Measurements from ENCODE around the gene CYB5B. TPM values are rescaled to one million over a fixed set of nuclear protein-coding genes. Genes with fewer than 3 reads are reported as not detected.

CYB5B gene
- total RNA-seq, 2 experiments from 2014 or later, result 83.0 to 184 TPM

DNA sequence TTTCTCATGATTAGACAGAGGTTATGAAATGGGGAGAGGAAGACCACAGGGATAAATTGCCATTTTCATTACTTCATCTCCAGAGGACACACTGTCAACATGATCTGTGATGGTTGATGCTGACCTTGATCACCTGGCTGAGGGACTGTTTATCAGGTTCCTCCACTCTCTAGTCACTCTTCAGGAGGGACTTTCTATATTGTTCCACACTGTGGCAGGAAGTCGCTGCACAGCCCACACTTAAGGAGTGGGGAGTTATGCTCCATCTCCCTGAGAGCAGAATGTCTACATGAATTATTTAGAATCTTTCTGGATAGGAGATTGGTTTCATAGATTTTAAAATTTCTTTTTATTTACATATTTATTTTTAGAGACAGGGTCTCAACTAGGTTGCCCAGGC, 46.7 kb downstream of the CYB5B start:
- BruUV-seq (replicated peaks), result no TSS peak
- TF ChIP-seq EZH2phosphoT487 (IDR thresholded peaks at IDR 0.05; ENCODE audit: borderline replicate concordance, low read depth, low read length), result no peak
- no peak for TF ChIP-seq CTCF (conservative IDR thresholded peaks at IDR 0.05; ENCODE audit: low read length)
- Histone ChIP-seq H2AFZ (ENCODE audit: low read length) (no peak overlapping the region), H3K9me2 (ENCODE audit: insufficient read depth, low read length) (no peaks in the 10 kb centered on the region), H3K27ac (ENCODE audit: low read depth, low read length, poor library complexity, severe bottlenecking) (no peak overlapping the region), H3K4me3 (ENCODE audit: low read depth, low read length, poor library complexity, severe bottlenecking) (no peak overlapping the region), H3K4me2 (ENCODE audit: low read length) (no peak overlapping the region), H3K4me1 (ENCODE audit: insufficient read depth, low read length, poor library complexity, severe bottlenecking) (peaks cover 11% of the 10 kb centered on the region), H3K36me3 (ENCODE audit: insufficient read depth, low read length) (no peaks in the 10 kb centered on the region), H3K79me2 (ENCODE audit: insufficient read depth, low read depth, low read length) (no peaks in the 10 kb centered on the region), H3K9me3 (ENCODE audit: low read length) (no peaks in the 10 kb centered on the region), H4K20me1 (ENCODE audit: insufficient read depth, low read length) (no peaks in the 10 kb centered on the region; the same call in 1 of the 2 replicates)
- POLR2A ChIA-PET, result no interaction called here
- no peak for DNase-seq (ENCODE audit: low spot score)
- intact Hi-C loops (cut with micrococcal nuclease; ENCODE audit: unreplicated experiment), result no loop called here
- CTCF ChIA-PET (ENCODE audit: unreplicated experiment), result no interaction called here

- H3K79me2 ChIP-seq (ENCODE audit: insufficient read depth, low read depth, low read length), result no peaks in the 10 kb centered on the region
- ChIA-PET CTCF (ENCODE audit: unreplicated experiment) (no interaction called here), POLR2A (no interaction called here)
- H4K20me1 ChIP-seq (ENCODE audit: insufficient read depth, low read length), result no peaks in the 10 kb centered on the region
- H3K36me3 ChIP-seq (ENCODE audit: insufficient read depth, low read length), result no peaks in the 10 kb centered on the region
- H3K4me3 ChIP-seq (ENCODE audit: low read depth, low read length, poor library complexity, severe bottlenecking), result no peak overlapping the region
- H3K9me2 ChIP-seq (ENCODE audit: insufficient read depth, low read length), result no peaks in the 10 kb centered on the region
- TF ChIP-seq CTCF (conservative IDR thresholded peaks at IDR 0.05; ENCODE audit: low read length), result no peak
- no peak for TF ChIP-seq EZH2phosphoT487 (IDR thresholded peaks at IDR 0.05; ENCODE audit: borderline replicate concordance, low read depth, low read length)
- no peak overlapping the region for H2AFZ ChIP-seq (ENCODE audit: low read length)
- H3K9me3 ChIP-seq (ENCODE audit: low read length), result no peaks in the 10 kb centered on the region
- peaks cover 9% of the 10 kb centered on the region for H3K4me1 ChIP-seq (ENCODE audit: insufficient read depth, low read length, poor library complexity, severe bottlenecking)
- no peak overlapping the region for H3K4me2 ChIP-seq (ENCODE audit: low read length)
- H3K27ac ChIP-seq (ENCODE audit: low read depth, low read length, poor library complexity, severe bottlenecking), result no peak overlapping the region
- DNase-seq (ENCODE audit: low spot score), result no peak
- intact Hi-C loops (cut with micrococcal nuclease; ENCODE audit: unreplicated experiment), result no loop called here
- BruUV-seq (replicated peaks), result no TSS peak
Measured at GRCh38 chr16:69474408-69474807, 50.0 kb downstream of the CYB5B start.

DNA sequence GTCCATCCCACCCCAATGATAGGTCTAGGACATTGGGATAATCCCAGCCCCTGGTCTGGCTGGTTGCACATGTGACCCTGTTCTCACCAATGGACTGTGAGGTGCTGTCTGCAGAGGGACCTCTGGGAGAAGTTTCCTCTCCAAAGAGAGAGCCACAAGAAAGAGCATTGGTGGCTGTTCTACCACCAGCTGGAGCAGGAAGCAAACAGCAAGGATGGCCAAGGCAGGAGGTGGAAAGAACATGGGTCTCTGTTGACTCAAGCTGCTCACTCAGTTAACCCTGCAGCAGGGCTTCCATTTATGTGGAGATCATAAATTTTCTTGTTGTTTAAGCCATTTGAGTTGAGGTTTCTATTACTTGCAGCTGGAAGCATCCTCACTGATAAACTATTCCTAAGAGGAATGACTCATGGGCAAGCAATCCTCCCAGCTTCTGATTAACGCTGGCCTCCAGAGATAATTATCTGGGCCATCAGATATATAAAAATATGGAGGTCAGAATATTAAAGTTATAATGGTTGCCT, 52.6 kb downstream of the CYB5B start:
- CTCF ChIA-PET (ENCODE audit: unreplicated experiment), result no interaction called here
- no peak for TF ChIP-seq CTCF (conservative IDR thresholded peaks at IDR 0.05; ENCODE audit: low read length)
- no peak overlapping the region for H2AFZ ChIP-seq (ENCODE audit: low read length)
- no peaks in the 10 kb centered on the region for H3K79me2 ChIP-seq (ENCODE audit: insufficient read depth, low read depth, low read length)
- no peaks in the 10 kb centered on the region for H3K4me1 ChIP-seq (ENCODE audit: insufficient read depth, low read length, poor library complexity, severe bottlenecking)
- intact Hi-C loops (cut with micrococcal nuclease; ENCODE audit: unreplicated experiment), result no loop called here
- BruUV-seq (replicated peaks), result no TSS peak
- no peaks in the 10 kb centered on the region for H4K20me1 ChIP-seq (ENCODE audit: insufficient read depth, low read length)
- no peak overlapping the region for H3K4me2 ChIP-seq (ENCODE audit: low read length)
- H3K36me3 ChIP-seq (ENCODE audit: insufficient read depth, low read length), result no peaks in the 10 kb centered on the region
- no peak overlapping the region for H3K4me3 ChIP-seq (ENCODE audit: low read depth, low read length, poor library complexity, severe bottlenecking)
- no peak overlapping the region for H3K27ac ChIP-seq (ENCODE audit: low read depth, low read length, poor library complexity, severe bottlenecking)
- POLR2A ChIA-PET, result interaction anchor here (2.4 kb wide), 1 partner anchor 21 kb away, joined by 9 read pairs; no protein-coding TSS in a partner anchor
- DNase-seq (ENCODE audit: low spot score), result no peak
- H3K9me2 ChIP-seq (ENCODE audit: insufficient read depth, low read length), result no peaks in the 10 kb centered on the region
- H3K9me3 ChIP-seq (ENCODE audit: low read length), result no peaks in the 10 kb centered on the region

Measured in OCI-LY7 (cell line).